MM.1S (cell line): Measurements from ENCODE around the gene SEPTIN3.

ENCODE experiments used
- DNase-seq: peaks from one replicate; pipeline ENCODE4 v3.0.0-alpha.2; 2015
- H2AFZ ChIP-seq: fragments of 300-600 bp; sonication (generic); 2 replicates; pipeline ENCODE4 v1.6.0; 2016; ENCODE audit warnings: antibody characterized with exemption, low read length
- H3F3A ChIP-seq: fragments of 300-600 bp; sonication (generic); 2 replicates; pipeline ENCODE4 v1.6.1; 2016; ENCODE audit warnings: mild to moderate bottlenecking, antibody characterized with exemption, low read length, moderate library complexity, mixed read lengths; ENCODE audit not compliant: insufficient read depth
- H3K27ac ChIP-seq: fragments of 300-600 bp; sonication (generic); 2 replicates; pipeline ENCODE4 v1.5.1; 2016; ENCODE audit warnings: mild to moderate bottlenecking, low read length
- H3K27me3 ChIP-seq: fragments of 300-600 bp; sonication (generic); replicated peaks from 2 replicates; pipeline ENCODE4 v1.6.0; 2016; ENCODE audit warnings: low read length; ENCODE audit not compliant: insufficient read depth
- H3K36me3 ChIP-seq: fragments of 300-600 bp; sonication (generic); replicated peaks from 2 replicates; pipeline ENCODE4 v1.6.1; 2016; ENCODE audit warnings: mild to moderate bottlenecking, low read length, mixed read lengths; ENCODE audit not compliant: insufficient read depth
- H3K4me1 ChIP-seq: fragments of 300-600 bp; sonication (generic); 2 replicates; pipeline ENCODE4 v1.6.1; 2016; ENCODE audit warnings: low read length, mixed read lengths
- H3K4me2 ChIP-seq: fragments of 300-600 bp; sonication (generic); 2 replicates; pipeline ENCODE4 v1.6.0; 2016; ENCODE audit warnings: low read depth, low read length
- H3K4me3 ChIP-seq: fragments of 300-600 bp; sonication (generic); 2 replicates; pipeline ENCODE4 v1.5.1; 2016; ENCODE audit warnings: low read length, mixed read lengths
- H3K79me2 ChIP-seq: fragments of 300-600 bp; sonication (generic); 2 replicates; pipeline ENCODE4 v1.6.1; 2016; ENCODE audit warnings: mixed run types, low read length, mixed read lengths
- H3K9ac ChIP-seq: fragments of 300-600 bp; sonication (generic); 2 replicates; pipeline ENCODE4 v1.6.1; 2016; ENCODE audit warnings: low read length, mixed read lengths
- H3K9me2 ChIP-seq: fragments of 300-600 bp; sonication (generic); replicated peaks from 2 replicates; pipeline ENCODE4 v1.6.1; 2016; ENCODE audit warnings: mild to moderate bottlenecking, low read length, mixed read lengths; ENCODE audit not compliant: insufficient read depth
- H3K9me3 ChIP-seq: fragments of 300-600 bp; sonication (generic); replicated peaks from 2 replicates; pipeline ENCODE4 v1.6.1; 2016; ENCODE audit warnings: mild to moderate bottlenecking, low read length, mixed read lengths; ENCODE audit not compliant: insufficient read depth
- H4K20me1 ChIP-seq: fragments of 300-600 bp; sonication (generic); 2 replicates; pipeline ENCODE4 v1.6.1; 2016; ENCODE audit warnings: mild to moderate bottlenecking, low read length, moderate library complexity, mixed read lengths; ENCODE audit not compliant: insufficient read depth
- CTCF ChIP-seq: fragments of 300-600 bp; sonication (generic); IDR thresholded peaks from 2 replicates; pipeline ENCODE4 v1.5.1; 2016; ENCODE audit warnings: antibody characterized with exemption, low read length, mixed read lengths
- EZH2 ChIP-seq: fragments of 300-600 bp; sonication (generic); optimal IDR thresholded peaks from 2 replicates; pipeline ENCODE3; 2017; ENCODE audit warnings: low read depth, mild to moderate bottlenecking, antibody characterized with exemption, low read length, mixed read lengths
- EZH2phosphoT487 ChIP-seq: fragments of 300-600 bp; sonication (generic); IDR thresholded peaks from 2 replicates; pipeline ENCODE4 v1.6.1; 2018; ENCODE audit warnings: antibody characterized with exemption, low read length

Gene SEPTIN3

DNA sequence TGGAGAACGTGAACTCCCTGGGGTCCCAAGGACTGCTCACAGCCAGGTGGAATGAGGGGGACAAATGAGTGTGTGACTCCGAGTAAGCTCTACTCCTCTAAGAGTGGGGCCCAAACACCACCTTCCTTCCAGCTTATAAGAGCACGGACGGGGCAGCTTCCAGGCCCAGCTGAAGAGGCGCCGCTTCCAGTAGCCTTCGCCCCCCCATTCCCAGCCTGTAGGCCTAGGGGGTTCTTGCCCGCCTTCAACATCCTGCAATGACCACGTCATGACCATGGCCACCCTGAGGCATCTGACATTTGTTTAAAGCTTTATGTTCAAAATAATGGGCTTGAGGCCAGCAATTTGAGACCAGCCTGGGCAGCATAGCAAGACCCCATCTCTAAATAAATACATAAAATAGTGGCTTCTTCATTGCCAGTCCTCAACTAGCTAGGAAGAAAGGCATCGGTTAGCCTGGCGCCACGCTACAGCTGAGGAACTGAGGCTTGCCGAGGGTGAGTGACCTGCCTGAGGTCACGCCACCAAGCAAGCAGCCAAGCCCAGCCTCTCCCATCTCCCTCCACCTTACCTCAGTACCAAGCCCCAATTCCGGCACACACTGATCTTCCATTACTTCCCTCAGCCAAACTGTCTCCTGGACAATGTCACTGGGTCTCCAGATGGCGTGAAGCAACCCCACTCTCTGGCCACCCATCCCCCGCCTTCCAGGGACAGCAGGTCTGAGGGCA lies 34.8 kb upstream of the SEPTIN3 start:
- Histone ChIP-seq H3F3A (peaks cover 8% of the 10 kb centered on the region), H3K27ac (no peak overlapping the region), H3K36me3 (peaks cover 8% of the 10 kb centered on the region; the same call in 1 of the 2 replicates), H2AFZ (no peak overlapping the region), H3K9me3 (no peaks in the 10 kb centered on the region), H3K4me2 (no peak overlapping the region), H3K9me2 (no peaks in the 10 kb centered on the region), H4K20me1 (no peaks in the 10 kb centered on the region), H3K9ac (no peak overlapping the region), H3K4me3 (no peak overlapping the region), H3K27me3 (no peaks in the 10 kb centered on the region), H3K4me1 (no peaks in the 10 kb centered on the region), H3K79me2 (peaks cover 9% of the 10 kb centered on the region)
- TF ChIP-seq CTCF (no peak), EZH2 (no peak), EZH2phosphoT487 (no peak)
- DNase-seq, result no peak

GRCh38 chr22:41935015-41935351 lies 34.3 kb upstream of the SEPTIN3 start:
- Histone ChIP-seq H3K4me2 (no peak overlapping the region), H3K27ac (no peak overlapping the region), H3K9me2 (no peaks in the 10 kb centered on the region), H3K4me3 (no peak overlapping the region), H3K4me1 (no peaks in the 10 kb centered on the region), H3F3A (peaks cover 12% of the 10 kb centered on the region), H3K9me3 (no peaks in the 10 kb centered on the region), H4K20me1 (no peaks in the 10 kb centered on the region), H3K9ac (no peak overlapping the region), H3K36me3 (peaks cover 9% of the 10 kb centered on the region; the same call in 1 of the 2 replicates), H3K27me3 (no peaks in the 10 kb centered on the region), H2AFZ (no peak overlapping the region), H3K79me2 (peaks cover 10% of the 10 kb centered on the region)
- DNase-seq, result no peak
- TF ChIP-seq EZH2 (no peak), EZH2phosphoT487 (no peak), CTCF (no peak)

DNA sequence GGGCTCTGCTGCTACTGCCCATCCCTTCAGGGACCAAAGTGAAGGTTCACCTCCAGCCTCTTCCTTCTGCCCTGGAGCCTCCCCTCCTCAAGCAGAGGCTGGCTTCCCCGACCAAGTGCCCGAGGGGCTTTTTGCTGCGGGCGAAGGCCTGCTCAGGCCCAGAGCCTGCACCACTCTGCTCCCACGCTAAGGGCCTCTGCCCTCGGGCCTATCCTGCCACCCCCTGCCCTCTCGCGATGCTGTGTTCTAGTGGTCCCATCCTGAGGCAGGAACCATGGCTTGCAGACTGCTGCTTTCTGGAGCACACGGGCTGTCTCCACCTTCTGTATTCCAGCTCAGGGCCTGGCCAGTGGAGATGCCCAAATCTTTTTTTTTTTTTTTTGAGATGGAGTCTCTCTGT lies 33.7 kb upstream of the SEPTIN3 start:
- Histone ChIP-seq H3K4me2 (no peak overlapping the region), H2AFZ (no peak overlapping the region), H3K27ac (no peak overlapping the region), H3K27me3 (no peaks in the 10 kb centered on the region), H3K4me1 (peaks cover 1% of the 10 kb centered on the region), H4K20me1 (no peaks in the 10 kb centered on the region), H3K9me2 (no peaks in the 10 kb centered on the region), H3K9ac (no peak overlapping the region), H3F3A (peaks cover 17% of the 10 kb centered on the region), H3K36me3 (peaks cover 9% of the 10 kb centered on the region; the same call in 1 of the 2 replicates), H3K79me2 (peaks cover 10% of the 10 kb centered on the region), H3K4me3 (no peak overlapping the region), H3K9me3 (no peaks in the 10 kb centered on the region)
- TF ChIP-seq CTCF (no peak), EZH2phosphoT487 (no peak), EZH2 (no peak)
- no peak for DNase-seq
